GM19468 (cell line): ENCODE measurements around the gene SARDH.
"Not testable (repeated sequence)": the region's sequence is repeated elsewhere in the genome, so short reads cannot be mapped to it uniquely, and the experiment has no call there.

Experiments used
- ATAC-seq: cut with Tn5 transposase; IDR thresholded peaks from one replicate; pipeline ENCODE4 v1.9.1; 2021; ENCODE audit warnings: mild to moderate bottlenecking, moderate library complexity, moderate number of reproducible peaks; ENCODE audit not compliant: unreplicated experiment; ENCODE audit errors: extremely low read depth

SARDH gene

GRCh38 chr9:133775951-133776905 is 38.1 kb upstream of the SARDH start:
- ATAC-seq: no peak

- no peak for ATAC-seq
These were observed 37.1 kb upstream of the SARDH start for GRCh38 chr9:133775291-133775690.

GRCh38 chr9:133774799-133775198 is 36.6 kb upstream of the SARDH start:
- no peak for ATAC-seq

- ATAC-seq: no peak
These were observed 35.9 kb upstream of the SARDH start for GRCh38 chr9:133773889-133774655.

GRCh38 chr9:133772581-133772980 is 34.4 kb upstream of the SARDH start:
- no peak for ATAC-seq

GRCh38 chr9:133771486-133772482 is 33.6 kb upstream of the SARDH start:
- no peak for ATAC-seq

- no peak for ATAC-seq
These were observed 32.1 kb upstream of the SARDH start for GRCh38 chr9:133770076-133770777.

- no peak for ATAC-seq
These were observed 31.4 kb upstream of the SARDH start for GRCh38 chr9:133769511-133770075.

- no peak for ATAC-seq
These were observed 30.8 kb upstream of the SARDH start for GRCh38 chr9:133768859-133769510.

- ATAC-seq: no peak
These were observed 30.3 kb upstream of the SARDH start for GRCh38 chr9:133768371-133768858.

- no peak for ATAC-seq
These were observed 29.5 kb upstream of the SARDH start for GRCh38 chr9:133767625-133768024.

- no peak for ATAC-seq
These were observed 28.9 kb upstream of the SARDH start for GRCh38 chr9:133767008-133767407.

- not testable (repeated sequence) for ATAC-seq
These were observed 28.1 kb upstream of the SARDH start for GRCh38 chr9:133766234-133766633.

- ATAC-seq: no peak
These were observed 25.4 kb upstream of the SARDH start for GRCh38 chr9:133763272-133764183.

- no peak for ATAC-seq
These were observed 24.5 kb upstream of the SARDH start for GRCh38 chr9:133762488-133763271.

- ATAC-seq: no peak
These were observed 23.6 kb upstream of the SARDH start for GRCh38 chr9:133761641-133762248.
